Measurements from ENCODE around the gene DCLK2.
"Not testable (repeated sequence)": the region's sequence is repeated elsewhere in the genome, so short reads cannot be mapped to it uniquely, and the experiment has no call there.

DCLK2 gene

DNA sequence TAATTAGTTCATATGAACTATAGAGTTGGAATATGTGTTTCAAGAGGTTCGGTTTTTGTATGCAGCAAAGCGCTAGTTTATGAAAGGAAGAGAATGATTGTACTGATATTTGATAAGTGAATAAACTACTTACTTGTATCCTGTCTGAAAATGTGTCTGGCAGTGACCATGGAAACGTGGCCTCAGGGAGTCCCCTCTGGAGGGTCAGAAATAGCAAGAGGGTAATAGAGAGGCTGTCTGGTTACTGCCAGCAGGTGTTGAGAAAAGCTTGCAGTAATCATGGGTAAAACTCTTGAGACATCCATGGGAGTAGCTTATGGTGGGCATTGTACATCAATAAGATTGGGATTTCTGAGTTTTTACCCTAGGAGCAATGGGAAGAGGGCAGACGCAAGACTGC is 77.1 kb downstream of the DCLK2 start:
- no peak for DNase-seq (ENCODE audit: low read depth)

- no peak for DNase-seq (ENCODE audit: low read depth)
Observed at GRCh38 chr4:150156543-150156942, 78.3 kb downstream of the DCLK2 start.

DNA sequence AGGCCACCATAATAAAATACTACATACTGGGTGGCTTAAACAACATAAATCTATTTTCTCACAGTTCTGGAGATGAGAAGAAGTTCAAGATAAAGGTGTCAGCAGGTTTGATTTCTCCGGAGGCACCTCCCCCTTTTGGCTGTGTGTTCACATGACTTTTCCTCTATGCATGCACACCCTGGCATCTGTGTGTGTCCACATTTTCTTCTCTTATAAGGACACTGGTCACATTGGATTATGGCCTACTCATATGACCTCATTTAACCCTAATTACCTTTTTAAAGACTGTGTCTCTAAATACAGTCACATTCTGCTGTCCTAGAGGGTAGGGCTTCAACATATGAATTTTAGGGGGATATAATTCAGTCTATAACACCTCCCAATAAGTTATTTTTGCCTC is 79.8 kb downstream of the DCLK2 start:
- no peak for DNase-seq (ENCODE audit: low read depth)

- no peak for DNase-seq (ENCODE audit: low read depth)
Observed at GRCh38 chr4:150160473-150160872, 82.2 kb downstream of the DCLK2 start.

GRCh38 chr4:150161109-150161508 is 82.9 kb downstream of the DCLK2 start:
- no peak for DNase-seq (ENCODE audit: low read depth)

DNA sequence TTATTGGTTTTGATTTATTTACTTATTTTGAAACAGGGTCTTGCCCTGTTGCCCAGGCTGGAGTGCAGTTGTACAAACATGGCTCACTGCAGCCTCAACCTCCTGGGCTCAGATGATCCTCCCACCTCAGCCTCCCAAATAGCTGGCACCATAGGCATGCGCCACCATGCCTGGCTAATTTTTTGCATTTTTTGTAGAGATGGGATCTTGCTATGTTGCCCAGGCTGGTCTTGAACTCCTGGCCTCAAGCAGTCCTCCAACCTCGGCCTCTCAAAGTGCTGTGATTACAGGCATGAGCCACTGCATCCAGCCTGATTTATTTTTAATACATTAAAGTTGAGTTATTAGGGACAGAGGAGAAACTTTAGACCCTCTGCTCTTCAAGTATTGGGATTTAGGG is 83.8 kb downstream of the DCLK2 start:
- DNase-seq (ENCODE audit: low read depth): not testable (repeated sequence)

DNA sequence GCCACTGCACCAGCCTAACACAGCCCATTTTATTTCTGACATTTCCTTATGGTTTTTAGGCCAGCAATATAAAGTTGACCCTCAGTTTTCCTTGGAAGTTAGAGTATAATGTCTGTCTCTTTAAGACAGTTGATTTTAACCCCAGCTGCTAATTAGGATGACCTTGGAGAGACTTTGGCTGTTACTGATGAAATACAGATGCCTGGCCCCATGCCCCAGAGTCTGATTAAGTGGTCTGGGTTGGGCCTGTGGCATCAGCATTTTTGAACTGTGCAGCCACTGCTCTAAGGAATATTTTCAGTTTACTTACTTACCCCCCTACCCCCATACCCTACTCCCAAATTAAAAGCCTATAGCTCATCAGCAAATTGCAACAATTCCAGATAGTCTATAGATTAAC is 85.8 kb downstream of the DCLK2 start:
- DNase-seq (ENCODE audit: low read depth): no peak

DNA sequence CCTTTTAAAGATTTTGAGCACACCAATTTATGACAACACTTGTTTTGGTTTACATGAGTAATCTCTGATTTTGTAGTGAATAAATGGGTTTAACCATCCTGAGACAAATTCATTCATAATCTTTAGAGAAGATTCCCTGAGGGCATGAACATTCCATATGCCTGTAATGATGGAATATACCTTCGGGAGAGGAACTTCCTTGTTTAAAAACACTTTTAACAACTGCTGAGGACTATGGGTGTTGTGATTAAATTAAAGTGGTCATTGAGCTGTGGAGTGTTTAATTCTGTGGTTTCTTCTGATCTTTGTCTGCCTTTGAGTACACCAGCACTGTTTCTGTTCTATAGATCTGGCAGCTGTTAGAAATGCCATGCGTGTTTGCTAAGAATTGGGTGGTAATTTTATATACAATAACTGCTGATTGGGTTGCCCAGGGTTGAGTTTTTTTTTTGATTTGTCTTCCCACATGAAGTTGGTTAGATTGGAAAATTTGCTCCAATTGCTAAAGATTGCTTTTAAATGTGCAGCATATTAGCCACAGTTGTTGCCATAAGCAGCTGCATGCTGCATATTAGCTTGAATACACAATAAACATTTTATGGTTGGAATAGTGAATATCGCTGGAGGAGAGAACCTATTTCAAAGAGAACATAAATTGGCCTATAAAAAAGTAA is 86.8 kb downstream of the DCLK2 start:
- DNase-seq (ENCODE audit: low read depth): peak; percentile 60

- DNase-seq (ENCODE audit: low read depth): no peak
Observed at GRCh38 chr4:150167054-150167453, 88.8 kb downstream of the DCLK2 start.

GRCh38 chr4:150173432-150173861 is 95.2 kb downstream of the DCLK2 start:
- no peak for DNase-seq (ENCODE audit: low read depth)

GRCh38 chr4:150173982-150174398 is 95.7 kb downstream of the DCLK2 start:
- no peak for DNase-seq (ENCODE audit: low read depth)

GRCh38 chr4:150176547-150176946 is 98.3 kb downstream of the DCLK2 start:
- DNase-seq (ENCODE audit: low read depth): no peak

DNA sequence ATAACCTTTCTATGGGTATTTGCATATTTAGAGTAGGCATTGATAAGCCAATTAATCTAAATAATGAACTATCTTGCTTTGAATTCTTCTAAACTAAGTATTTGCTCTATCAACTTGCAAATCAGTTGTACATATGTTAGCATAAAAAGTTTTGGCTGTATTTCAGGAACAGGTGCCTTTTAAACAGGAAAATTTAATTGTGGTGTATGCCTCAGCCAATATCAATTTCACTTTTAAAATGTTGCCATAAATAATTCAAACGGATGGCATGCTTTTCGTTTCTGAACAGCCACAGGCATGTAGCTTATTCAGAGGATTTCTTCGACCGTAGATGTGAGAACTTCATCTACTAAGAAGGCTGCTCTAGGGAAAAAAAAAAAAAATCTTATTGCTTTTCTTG is 99.9 kb downstream of the DCLK2 start:
- no peak for DNase-seq (ENCODE audit: low read depth)

DNA sequence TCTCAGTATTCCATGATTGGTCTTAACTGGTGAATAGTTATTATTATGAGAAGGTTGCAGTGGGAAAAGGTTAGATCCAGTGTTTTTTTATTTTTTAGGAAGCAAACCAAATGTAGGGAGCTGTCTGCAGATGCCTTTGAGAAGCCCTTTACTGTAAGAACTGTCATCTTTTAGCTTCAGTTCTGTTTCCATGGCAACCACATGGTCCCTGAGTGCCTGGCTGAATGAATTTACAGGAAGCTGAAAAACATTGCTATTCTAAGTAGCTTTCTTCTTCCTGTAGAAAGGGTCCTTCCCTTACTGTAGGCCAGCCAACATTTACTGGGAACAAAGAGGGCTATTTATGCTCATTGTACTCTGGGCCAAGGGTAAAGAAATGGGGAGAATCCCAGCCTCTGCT is 103.3 kb downstream of the DCLK2 start:
- peak; percentile 19 for DNase-seq (ENCODE audit: low read depth)

DNA sequence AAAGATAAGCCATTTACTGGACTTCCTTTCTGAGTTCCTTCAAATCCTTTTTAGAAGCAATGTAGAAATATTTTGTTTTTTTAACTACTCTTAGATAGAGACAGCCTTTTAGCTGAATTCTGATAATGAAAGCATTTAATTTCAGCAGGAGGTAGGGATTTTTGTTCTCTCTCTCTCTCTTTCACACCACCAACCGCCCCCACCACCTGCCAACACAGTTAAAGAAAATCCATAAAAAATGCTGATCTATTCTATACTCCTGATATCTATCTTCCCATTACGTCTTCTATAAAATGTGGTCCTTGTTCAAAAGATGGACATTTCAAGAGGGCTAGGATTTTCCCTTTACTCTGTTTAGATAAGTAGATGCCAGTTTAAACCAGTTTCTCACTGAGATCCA is 104.5 kb downstream of the DCLK2 start:
- DNase-seq (ENCODE audit: low read depth): no peak

DNA sequence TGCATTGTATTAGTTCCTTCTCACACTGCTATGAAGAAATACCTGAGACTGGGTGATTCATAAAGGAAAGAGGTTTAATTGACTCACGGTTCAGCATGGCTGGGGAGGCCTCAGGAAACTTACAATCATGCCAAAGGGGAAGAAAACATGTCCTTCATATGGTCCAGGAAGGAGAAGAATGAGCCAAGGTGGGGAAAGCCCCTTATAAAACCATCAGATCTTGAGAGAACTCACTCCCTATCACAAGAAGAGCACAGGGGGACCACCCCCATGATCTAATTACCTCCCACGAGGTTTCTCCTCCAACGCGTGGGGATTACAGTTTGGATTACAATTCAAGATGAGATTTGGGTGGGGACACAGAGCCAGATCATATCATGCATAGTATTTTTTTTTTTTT is 106.8 kb downstream of the DCLK2 start:
- DNase-seq (ENCODE audit: low read depth): not testable (repeated sequence)

- no peak for DNase-seq (ENCODE audit: low read depth)
Observed at GRCh38 chr4:150192986-150193385, 114.7 kb downstream of the DCLK2 start.

DNA sequence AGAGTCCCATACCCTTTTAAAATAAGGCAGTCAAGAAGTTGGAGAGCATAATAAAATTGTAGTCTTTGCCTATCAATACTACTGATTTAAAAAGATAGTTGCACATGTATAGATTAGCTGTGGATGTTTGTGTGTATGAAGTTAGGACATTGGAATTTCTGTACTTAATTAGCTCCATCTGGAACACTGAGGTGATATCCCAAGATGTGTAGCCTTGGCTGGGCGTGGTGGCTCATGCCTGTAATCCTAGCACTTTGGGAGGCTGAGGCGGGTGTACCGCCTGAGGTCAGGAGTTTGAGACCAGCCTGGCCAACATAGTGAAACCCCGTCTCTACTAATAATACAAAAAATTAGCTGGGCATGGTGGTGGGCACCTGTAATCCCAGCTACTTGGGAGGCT is 119.0 kb downstream of the DCLK2 start:
- DNase-seq (ENCODE audit: low read depth): not testable (repeated sequence)

GRCh38 chr4:150199056-150199455 is 120.8 kb downstream of the DCLK2 start:
- no peak for DNase-seq (ENCODE audit: low read depth)

GRCh38 chr4:150205016-150205415 is 126.8 kb downstream of the DCLK2 start:
- no peak for DNase-seq (ENCODE audit: low read depth)

GRCh38 chr4:150206265-150206664 is 128.0 kb downstream of the DCLK2 start:
- DNase-seq (ENCODE audit: low read depth): no peak

GRCh38 chr4:150206954-150207353 is 128.7 kb downstream of the DCLK2 start:
- no peak for DNase-seq (ENCODE audit: low read depth)

DNA sequence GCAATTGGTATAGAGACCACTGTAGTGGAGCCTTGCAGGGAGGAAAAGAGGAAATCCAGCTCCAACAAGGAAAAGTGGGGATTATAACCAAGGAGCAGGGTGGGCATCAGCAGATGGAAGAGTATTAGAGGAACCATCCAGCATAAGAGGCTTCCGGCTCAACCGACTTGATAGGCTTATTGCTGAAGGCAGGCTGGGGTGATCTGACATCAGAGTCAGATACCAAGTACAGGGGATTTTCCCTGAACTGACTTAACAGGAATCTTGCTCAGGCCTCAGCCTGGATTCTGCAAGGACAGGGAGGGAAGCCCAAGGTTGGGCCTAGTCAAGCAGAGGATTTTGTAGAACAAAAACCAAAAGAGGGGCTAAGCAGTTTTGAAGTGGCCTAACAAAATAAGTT is 129.6 kb downstream of the DCLK2 start:
- DNase-seq (ENCODE audit: low read depth): no peak

GRCh38 chr4:150209140-150209829 is 131.0 kb downstream of the DCLK2 start:
- DNase-seq (ENCODE audit: low read depth): peak; percentile 74

Measured in ELR (cell line).